Liver (tissue), 3 donors: ENCODE measurements around the gene AXDND1.

Source experiments
- EGR1 ChIP-seq, 2 donors: IDR thresholded peaks; 2 replicates each; pipeline ENCODE4 v1.6.1; 2016 to 2018; ENCODE audit warnings: antibody characterized with exemption in 2 of 2, low read depth in 2 of 2
- FOXA1 ChIP-seq: IDR thresholded peaks from 2 replicates; pipeline ENCODE4 v1.6.1; 2016; ENCODE audit warnings: antibody characterized with exemption
- HNF4A ChIP-seq, 2 donors: conservative IDR thresholded peaks; 2 replicates each; pipeline ENCODE4 v1.6.1; 2016; ENCODE audit warnings: antibody characterized with exemption in 2 of 2, mild to moderate bottlenecking in 2 of 2
- JUND ChIP-seq, 2 donors: IDR thresholded peaks; 2 replicates each; pipeline ENCODE4 v1.6.1; 2016; ENCODE audit warnings: antibody characterized with exemption in 2 of 2
- MAX ChIP-seq: IDR thresholded peaks from 2 replicates; pipeline ENCODE4 v1.6.1; 2016; ENCODE audit warnings: antibody characterized with exemption
- RAD21 ChIP-seq, 2 donors: IDR thresholded peaks; 2 replicates each; pipeline ENCODE4 v1.6.1; 2016; ENCODE audit warnings: antibody characterized with exemption in 2 of 2, mild to moderate bottlenecking in 2 of 2
- REST ChIP-seq: IDR thresholded peaks from 2 replicates; pipeline ENCODE4 v1.6.1; 2016; ENCODE audit warnings: antibody characterized with exemption, mild to moderate bottlenecking
- RXRA ChIP-seq, 2 donors: IDR thresholded peaks; 2 replicates each; pipeline ENCODE4 v1.6.1; 2017 to 2018; ENCODE audit warnings: antibody characterized with exemption in 2 of 2, mild to moderate bottlenecking in 1 of 2
- SP1 ChIP-seq: IDR thresholded peaks from 2 replicates; pipeline ENCODE4 v1.6.1; 2018; ENCODE audit warnings: antibody characterized with exemption, mild to moderate bottlenecking
- TAF1 ChIP-seq: conservative IDR thresholded peaks from 2 replicates; pipeline ENCODE4 v1.6.1; 2016; ENCODE audit warnings: antibody characterized with exemption, mild to moderate bottlenecking
- YY1 ChIP-seq: IDR thresholded peaks from 2 replicates; pipeline ENCODE4 v1.6.1; 2016; ENCODE audit warnings: antibody characterized with exemption, mild to moderate bottlenecking
- ZBTB33 ChIP-seq: IDR thresholded peaks from 2 replicates; pipeline ENCODE4 v1.6.1; 2016; ENCODE audit warnings: antibody characterized with exemption
- TF ChIP-seq, protein P1 (sequence below): fragments of 150-350 bp; IDR thresholded peaks from 2 replicates; pipeline ENCODE4 v1.5.1; 2017; ENCODE audit warnings: improper control_type of control experiment, low read depth, low read length; ENCODE audit not compliant: missing input control
- TF ChIP-seq, protein P2 (sequence below): IDR thresholded peaks from 2 replicates; pipeline ENCODE4 v1.6.1; 2016; ENCODE audit warnings: antibody characterized with exemption
- donor health status: healthy.
- donor health status: healthy.

DNA sequence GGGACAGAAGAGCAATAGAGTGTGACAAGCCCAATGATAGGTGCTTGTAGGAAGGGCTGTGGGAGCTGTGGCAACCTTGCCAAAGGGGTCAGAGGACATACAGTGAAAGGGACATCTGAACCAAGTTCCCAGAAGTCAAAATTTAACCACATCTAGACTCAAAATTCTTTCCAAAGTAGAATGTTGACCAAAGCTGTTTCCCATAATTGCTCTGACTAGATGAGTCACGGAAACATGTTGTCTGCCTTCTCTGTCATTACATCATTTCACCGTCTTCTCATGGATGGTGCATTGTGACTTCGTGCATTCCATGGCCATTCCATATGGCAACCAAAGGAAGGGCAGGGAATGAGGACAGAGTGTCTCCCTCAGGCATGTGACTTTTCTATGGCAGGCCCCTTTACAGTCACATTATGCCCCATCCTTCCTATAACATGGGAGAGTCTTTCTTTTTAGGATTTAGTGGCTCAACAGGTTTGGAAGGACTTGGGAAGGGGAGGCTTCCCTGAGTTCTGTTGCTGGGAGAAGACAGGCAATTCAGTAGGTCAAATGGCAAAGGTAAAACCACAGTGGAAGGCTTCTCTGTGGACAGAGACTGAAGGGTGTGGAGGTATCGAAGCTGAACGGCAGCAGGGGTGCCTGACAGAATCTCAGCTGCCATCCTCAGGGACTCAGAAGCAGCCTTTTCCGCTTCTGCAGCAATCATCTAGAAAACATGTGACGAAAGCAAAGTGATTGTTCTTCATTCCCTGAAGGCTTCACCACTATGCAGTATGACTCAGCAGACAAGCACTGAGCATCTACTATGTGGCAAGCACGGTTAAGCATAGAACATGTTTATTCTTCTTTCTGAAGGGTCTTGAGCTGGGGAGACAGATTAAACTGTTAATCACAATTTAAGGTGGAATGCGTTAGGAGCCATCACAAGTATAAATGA lies 185.2 kb downstream of the AXDND1 start:
- TF ChIP-seq EGR1 (IDR thresholded peaks at IDR 0.05; ENCODE audit: low read depth in 2 of 2) (no peak), JUND (IDR thresholded peaks at IDR 0.05) (no peak), ZBTB33 (no peak), YY1 (no peak), RAD21 (IDR thresholded peaks at IDR 0.05) (no peak), MAX (no peak), RXRA (IDR thresholded peaks at IDR 0.05) (no peak), REST (no peak), SP1 (no peak), TAF1 (no peak), FOXA1 (no peak), HNF4A (conservative IDR thresholded peaks at IDR 0.05) (no peak)
- TF ChIP-seq, protein P1, sequence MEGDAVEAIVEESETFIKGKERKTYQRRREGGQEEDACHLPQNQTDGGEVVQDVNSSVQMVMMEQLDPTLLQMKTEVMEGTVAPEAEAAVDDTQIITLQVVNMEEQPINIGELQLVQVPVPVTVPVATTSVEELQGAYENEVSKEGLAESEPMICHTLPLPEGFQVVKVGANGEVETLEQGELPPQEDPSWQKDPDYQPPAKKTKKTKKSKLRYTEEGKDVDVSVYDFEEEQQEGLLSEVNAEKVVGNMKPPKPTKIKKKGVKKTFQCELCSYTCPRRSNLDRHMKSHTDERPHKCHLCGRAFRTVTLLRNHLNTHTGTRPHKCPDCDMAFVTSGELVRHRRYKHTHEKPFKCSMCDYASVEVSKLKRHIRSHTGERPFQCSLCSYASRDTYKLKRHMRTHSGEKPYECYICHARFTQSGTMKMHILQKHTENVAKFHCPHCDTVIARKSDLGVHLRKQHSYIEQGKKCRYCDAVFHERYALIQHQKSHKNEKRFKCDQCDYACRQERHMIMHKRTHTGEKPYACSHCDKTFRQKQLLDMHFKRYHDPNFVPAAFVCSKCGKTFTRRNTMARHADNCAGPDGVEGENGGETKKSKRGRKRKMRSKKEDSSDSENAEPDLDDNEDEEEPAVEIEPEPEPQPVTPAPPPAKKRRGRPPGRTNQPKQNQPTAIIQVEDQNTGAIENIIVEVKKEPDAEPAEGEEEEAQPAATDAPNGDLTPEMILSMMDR, result no peak
- TF ChIP-seq, protein P2, sequence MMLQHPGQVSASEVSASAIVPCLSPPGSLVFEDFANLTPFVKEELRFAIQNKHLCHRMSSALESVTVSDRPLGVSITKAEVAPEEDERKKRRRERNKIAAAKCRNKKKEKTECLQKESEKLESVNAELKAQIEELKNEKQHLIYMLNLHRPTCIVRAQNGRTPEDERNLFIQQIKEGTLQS, result no peak
